Stimulated activated effector memory CD8-positive, alpha-beta T cell treated with anti-CD3 and anti-CD28 coated beads, Interleukin-12 subunit alpha, Interleukin-12 subunit beta, amount 100 ng/mL, for 72 hours (primary cell): ENCODE data around the gene GRID2IP.

Source experiments
- ATAC-seq: fragments of 150-1000 bp; cut with Tn5 transposase; 2 replicates; pipeline ENCODE4 v1.10.0; 2021
- DNase-seq, 2 donors: peaks; one replicate each; pipeline ENCODE4 v3.0.0; 2021 to 2022; ENCODE audit warnings: low spot score in 2 of 2
- H3K27ac Mint-ChIP-seq: one replicate; pipeline ENCODE4 v1.8.0; 2022; ENCODE audit warnings: mild to moderate bottlenecking, mixed read lengths
- H3K36me3 Mint-ChIP-seq: one replicate; pipeline ENCODE4 v1.8.0; 2022; ENCODE audit warnings: mild to moderate bottlenecking, mixed read lengths
- H3K4me1 Mint-ChIP-seq: one replicate; pipeline ENCODE4 v1.8.0; 2022; ENCODE audit warnings: mixed read lengths
- H3K4me3 Mint-ChIP-seq: one replicate; pipeline ENCODE4 v1.8.0; 2022; ENCODE audit warnings: mild to moderate bottlenecking, mixed read lengths
- H3K9me3 Mint-ChIP-seq: one replicate; pipeline ENCODE4 v1.8.0; 2022; ENCODE audit warnings: mixed read lengths

The GRID2IP gene

DNA sequence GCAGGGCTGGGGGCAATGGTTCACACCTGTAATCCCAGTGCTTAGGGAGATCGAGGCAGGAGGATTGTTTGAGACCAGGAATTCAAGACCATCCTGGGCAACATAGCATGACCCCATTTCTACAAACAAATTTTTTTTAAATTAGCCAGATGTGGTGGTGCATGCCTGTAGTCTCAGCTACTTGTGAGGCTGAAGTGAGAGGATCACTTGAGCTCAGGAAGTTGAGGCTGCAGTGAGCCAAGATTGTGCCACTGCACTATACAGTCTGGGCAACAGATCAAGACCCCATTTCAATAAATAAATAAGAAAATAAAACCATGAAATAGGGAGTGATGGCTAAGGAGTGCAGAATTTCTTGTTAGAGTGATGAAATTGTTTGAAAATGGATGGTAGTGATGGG is 8.9 kb downstream of the GRID2IP start:
- Mint-ChIP-seq H3K27ac (no peak overlapping the region), H3K36me3 (no peaks in the 10 kb centered on the region), H3K4me3 (no peak overlapping the region), H3K9me3 (no peaks in the 10 kb centered on the region), H3K4me1 (peaks cover 8% of the 10 kb centered on the region)
- DNase-seq (no peak), ATAC-seq (no peak)

DNA sequence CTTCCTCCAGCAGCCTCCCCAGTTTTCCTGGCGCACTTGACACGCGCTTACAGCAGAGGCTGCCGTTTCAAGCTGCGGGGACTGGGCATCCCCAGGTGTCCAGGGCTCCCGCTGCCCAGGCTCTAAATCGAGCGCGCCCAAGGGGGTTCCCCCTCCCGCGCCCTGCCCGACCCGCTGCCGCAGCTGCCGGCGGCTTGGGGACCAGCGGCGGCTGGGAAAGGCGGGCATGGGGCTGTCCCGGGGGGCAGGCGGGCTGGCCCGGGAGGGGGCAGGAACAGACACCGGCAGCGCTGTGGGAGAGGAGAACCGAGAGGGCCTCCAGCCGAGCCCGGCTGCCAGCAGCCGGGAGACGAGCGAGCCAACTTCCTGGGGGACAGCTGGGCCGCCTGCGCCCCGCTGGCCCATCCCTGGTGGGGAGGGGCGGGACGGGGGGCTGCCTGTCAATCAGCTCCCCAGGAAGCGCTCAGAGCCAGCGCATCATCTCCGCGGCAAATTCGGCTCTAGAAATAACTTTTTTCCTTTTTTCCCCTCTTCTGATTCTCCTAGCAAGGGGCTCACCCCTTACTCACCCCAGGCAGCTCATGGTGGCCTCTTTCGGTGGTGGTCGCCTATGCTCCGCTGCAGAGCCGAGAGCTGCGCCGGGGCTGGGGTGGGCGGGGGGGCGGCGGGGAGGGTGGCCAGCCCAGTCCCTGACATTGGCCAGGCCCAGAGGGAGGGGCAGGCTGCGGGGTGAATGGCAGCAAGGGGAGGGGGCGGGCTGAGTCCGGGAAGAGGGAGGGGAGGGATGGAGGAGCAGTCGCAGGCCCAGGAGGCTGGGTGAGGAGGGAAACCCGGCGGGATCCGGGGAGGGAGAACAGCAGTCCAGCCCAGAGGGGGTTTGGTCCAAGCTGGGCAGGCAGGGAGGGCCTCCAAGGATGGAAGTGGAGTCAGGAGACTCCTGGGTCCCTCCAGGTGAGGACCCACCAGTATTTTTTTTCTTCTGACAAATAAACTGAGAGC is 14.7 kb downstream of the GRID2IP start:
- Mint-ChIP-seq H3K36me3 (no peaks in the 10 kb centered on the region), H3K4me1 (peaks cover 29% of the 10 kb centered on the region), H3K27ac (no peak overlapping the region), H3K9me3 (no peaks in the 10 kb centered on the region), H3K4me3 (peak overlapping the region; percentile 38)
- no peak for DNase-seq
- peak; percentile 4 for ATAC-seq

DNA sequence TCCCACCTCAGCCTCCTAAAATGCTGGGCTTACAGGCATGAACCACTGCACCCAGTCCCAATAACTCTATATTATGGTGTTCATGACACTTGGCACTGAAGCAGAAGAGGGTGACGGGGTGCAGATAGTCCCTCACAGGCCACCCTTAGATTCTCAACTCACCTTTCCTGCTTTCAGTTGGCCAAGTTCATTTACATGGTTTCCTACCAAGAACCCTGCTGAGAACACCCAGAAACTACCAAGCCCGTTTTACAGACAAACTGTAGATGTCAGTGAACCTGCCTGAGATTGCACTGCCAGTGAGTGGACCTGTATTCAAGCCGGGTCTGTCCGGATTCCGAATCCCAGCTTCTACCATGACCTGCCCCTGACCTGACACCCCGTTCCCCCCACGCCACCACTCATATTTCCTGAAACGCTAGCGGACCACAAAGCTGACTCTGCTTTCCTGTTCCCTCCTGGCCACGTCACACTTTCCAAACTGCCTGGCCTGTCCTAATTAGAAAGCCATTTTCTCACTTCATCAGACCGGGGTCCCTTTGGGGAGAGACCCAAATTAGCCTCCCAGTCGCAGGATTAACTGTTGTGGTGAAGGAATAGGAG is 17.3 kb downstream of the GRID2IP start:
- peak; percentile 35 to 61 for DNase-seq

DNA sequence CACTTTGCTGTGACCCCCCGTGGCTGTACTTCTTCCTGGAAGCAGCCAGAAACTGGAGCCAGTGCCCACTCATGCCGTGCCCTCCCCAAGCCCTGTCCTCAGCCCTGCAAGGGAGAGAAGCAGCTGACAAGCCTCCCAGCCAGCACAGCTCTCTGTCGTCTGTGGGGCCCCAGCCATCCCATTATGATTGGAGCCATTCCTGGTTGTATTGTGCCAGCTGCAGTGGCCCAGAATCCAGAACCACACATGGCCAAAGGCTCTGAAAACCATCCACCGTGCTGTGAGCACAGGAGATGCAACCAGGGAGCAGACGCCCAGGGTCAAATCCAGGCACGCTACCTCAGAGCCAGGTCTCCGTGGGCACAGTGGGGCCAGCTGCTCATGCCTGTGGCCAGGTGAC is 18.7 kb downstream of the GRID2IP start:
- H3K4me3 Mint-ChIP-seq, result peak overlapping the region; percentile 77

More for the DNA sequence above, 17.3 kb downstream of the GRID2IP start:
- no peaks in the 10 kb centered on the region for H3K9me3 Mint-ChIP-seq
- H3K36me3 Mint-ChIP-seq, result no peaks in the 10 kb centered on the region
- H3K4me1 Mint-ChIP-seq, result peaks cover 33% of the 10 kb centered on the region
- H3K4me3 Mint-ChIP-seq, result peak overlapping the region; percentile 60
- peak; percentile 78 for ATAC-seq
- peak overlapping the region; percentile 72 for H3K27ac Mint-ChIP-seq

DNA sequence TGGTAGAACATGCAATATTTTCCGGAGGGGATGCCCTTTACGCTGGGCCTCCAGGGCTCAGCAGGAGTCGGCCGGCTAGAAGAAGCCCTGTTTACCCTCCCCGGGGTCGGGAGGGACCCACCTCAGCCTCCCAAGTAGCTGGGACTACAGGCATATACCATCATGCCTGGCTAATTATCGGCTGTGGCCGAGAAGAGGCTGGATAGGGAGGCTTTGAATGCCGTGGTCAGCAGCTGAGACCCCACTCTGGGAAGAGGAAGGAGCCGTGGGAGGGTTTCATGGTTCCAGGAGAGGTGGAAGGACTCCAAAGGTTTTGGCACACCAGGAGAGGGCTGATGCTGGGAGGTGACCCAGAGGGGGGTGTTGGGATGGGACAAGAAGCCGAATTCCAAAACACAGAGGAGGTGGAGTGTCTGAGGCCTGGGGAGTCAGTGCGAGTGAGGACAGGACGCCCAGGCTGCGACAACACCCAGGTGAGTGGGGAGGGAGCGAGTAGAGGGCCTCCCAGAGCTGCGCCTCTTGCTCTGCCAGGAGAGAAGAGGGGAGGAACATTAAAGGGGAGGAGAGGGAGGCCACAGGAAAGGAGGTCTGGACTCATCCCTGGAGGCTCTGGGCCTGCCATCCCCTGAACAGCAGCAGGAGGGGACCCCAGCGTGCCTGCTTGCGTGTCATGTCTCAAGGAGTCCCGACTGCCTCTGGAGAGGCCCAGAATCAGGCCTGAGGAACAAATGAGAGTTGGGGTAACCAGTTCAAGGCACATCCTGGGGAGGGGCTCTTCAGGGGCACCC is 19.6 kb downstream of the GRID2IP start:
- no peaks in the 10 kb centered on the region for H3K36me3 Mint-ChIP-seq

More for the DNA sequence above, 18.7 kb downstream of the GRID2IP start:
- no peak for DNase-seq
- peak overlapping the region; percentile 29 for H3K27ac Mint-ChIP-seq
- H3K36me3 Mint-ChIP-seq, result no peaks in the 10 kb centered on the region
- peaks cover 34% of the 10 kb centered on the region for H3K4me1 Mint-ChIP-seq
- no peaks in the 10 kb centered on the region for H3K9me3 Mint-ChIP-seq
- ATAC-seq, result no peak

DNA sequence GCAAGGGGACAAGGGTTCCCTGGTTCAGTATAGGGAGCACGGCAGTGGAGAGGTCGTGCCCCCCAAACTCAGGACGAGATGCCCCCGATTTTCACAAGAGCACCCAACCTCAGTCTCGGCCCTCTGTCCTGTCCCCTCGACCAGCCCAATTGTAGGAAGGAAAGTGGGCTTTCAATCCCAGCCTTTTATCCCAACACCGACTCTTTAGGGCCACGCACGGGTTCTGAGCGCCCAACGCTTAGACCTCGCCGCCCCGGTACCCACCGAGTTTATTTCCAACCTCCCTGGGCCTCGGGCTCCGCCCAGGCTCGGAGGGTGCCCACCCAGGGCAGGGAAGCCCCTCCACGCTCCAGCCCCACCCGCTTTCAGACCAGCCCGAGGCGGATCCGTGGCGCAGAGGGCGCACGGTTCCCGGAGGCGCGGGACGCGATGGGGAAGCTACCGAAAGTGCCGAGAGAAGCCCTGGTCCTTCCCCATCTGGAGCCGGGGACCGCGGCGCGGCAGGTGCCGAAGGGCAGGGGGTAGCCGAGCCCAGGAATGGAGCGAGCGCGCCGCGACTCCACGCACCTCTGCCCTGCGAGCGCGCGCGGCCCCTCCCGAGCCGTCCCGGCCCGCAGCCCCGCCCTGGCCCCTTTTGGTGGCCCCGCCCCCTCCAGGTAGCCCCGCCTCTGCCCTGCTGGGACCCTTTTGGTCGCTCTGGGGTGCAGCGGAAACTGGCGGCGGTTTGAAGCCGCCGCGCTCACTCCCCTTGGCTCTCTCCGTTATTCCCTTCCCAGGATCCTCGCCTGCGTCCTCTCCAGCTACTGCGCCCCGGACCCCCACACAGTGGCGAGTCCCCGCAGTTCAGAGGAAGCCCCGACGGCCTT is 20.4 kb downstream of the GRID2IP start:
- peak overlapping the region; percentile 70 for H3K27ac Mint-ChIP-seq
- no peaks in the 10 kb centered on the region for H3K9me3 Mint-ChIP-seq
- ATAC-seq (peak; percentile 71), DNase-seq (peak; percentile 53 to 76)
- peaks cover 42% of the 10 kb centered on the region for H3K4me1 Mint-ChIP-seq
- H3K36me3 Mint-ChIP-seq, result no peaks in the 10 kb centered on the region
- H3K4me3 Mint-ChIP-seq, result peak overlapping the region; percentile 77

More for the DNA sequence above, 19.6 kb downstream of the GRID2IP start:
- no peak for ATAC-seq
- H3K4me3 Mint-ChIP-seq, result peak overlapping the region; percentile 77
- peak overlapping the region; percentile 70 for H3K27ac Mint-ChIP-seq
- DNase-seq, result no peak
- peaks cover 42% of the 10 kb centered on the region for H3K4me1 Mint-ChIP-seq
- no peaks in the 10 kb centered on the region for H3K9me3 Mint-ChIP-seq

DNA sequence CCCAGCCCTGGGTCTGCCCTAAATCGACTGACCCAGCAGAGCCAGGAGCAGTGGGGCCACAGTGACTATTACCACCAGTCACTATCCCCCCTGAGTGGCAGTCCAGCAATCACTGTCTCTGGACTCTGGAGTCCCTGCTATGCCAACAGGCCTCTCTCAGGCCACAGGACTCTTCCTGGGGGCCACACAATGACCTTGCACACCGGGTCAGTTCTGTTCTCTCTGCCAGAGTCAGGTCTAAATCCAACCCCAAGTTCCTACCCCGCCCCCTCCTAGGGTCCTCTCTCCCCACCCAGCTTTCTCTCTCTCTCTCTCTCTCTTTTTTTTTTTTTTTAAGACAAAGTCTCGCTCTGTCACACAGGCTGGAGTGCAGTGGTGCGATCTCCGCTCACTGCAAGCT is 21.6 kb downstream of the GRID2IP start:
- no peak for ATAC-seq
- H3K9me3 Mint-ChIP-seq, result no peaks in the 10 kb centered on the region
- H3K36me3 Mint-ChIP-seq, result no peaks in the 10 kb centered on the region
- no peak overlapping the region for H3K27ac Mint-ChIP-seq
- peak overlapping the region; percentile 77 for H3K4me3 Mint-ChIP-seq
- H3K4me1 Mint-ChIP-seq, result peaks cover 34% of the 10 kb centered on the region
- no peak for DNase-seq

DNA sequence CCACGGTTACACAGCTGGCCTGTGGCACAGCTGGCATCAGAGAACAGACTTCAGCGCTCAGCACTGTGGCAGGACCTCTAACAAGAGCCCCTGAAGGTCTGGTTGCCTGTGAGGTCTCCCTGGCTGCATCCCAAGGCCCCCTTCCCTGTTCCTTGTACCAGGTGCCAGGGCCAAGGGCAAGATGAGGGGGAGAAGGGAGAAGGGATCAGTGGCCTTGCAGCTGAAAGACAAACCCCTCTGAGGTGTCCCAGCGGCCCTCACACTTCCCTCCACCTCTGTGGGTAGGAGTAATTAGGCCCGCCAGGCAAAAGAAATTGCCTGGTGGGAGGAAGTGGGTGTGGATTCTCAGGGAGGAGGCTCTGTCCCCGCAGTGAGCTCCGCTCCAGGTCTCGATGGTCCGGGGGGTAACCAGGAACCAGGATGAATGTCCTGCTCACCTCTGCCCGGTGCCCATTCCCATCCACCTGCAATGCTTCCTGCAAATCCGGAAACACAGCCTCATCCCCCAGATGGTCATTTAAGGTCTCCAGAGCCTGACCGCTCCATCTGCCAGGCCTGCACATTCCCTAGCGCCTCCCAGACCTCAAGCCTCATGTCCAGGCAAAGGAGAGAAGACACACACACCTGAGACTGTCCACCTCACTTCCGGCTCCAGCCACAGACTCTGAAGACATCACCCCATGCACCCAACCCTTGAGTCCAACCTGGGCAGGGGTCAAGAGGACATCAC is 22.7 kb downstream of the GRID2IP start:
- Mint-ChIP-seq H3K4me3 (no peak overlapping the region), H3K4me1 (peaks cover 30% of the 10 kb centered on the region), H3K9me3 (no peaks in the 10 kb centered on the region), H3K36me3 (no peaks in the 10 kb centered on the region), H3K27ac (no peak overlapping the region)
- ATAC-seq (no peak), DNase-seq (no peak)

DNA sequence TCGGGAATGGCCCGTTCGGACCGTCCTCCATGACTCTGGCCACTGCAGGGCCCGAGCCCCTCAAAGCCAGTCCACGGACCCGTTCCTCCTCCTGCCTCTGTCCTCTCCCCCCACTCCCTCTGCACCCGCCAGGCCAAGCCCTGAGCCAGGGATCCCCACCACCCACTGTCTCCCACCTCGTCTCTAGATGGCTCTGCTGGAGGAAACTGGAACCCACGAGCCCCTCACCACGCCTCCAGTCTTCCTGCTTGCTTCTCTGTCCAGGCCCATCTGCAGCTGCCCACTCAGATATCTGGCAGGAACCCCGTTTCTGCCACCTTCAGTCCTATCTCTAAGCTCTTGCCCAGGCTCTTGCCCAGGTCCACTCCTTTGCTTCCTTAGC is 24.3 kb downstream of the GRID2IP start:
- H3K27ac Mint-ChIP-seq, result no peak overlapping the region
- DNase-seq, result no peak
- H3K36me3 Mint-ChIP-seq, result no peaks in the 10 kb centered on the region
- no peak for ATAC-seq
- peaks cover 23% of the 10 kb centered on the region for H3K4me1 Mint-ChIP-seq
- peak overlapping the region; percentile 66 for H3K4me3 Mint-ChIP-seq
- no peaks in the 10 kb centered on the region for H3K9me3 Mint-ChIP-seq

DNA sequence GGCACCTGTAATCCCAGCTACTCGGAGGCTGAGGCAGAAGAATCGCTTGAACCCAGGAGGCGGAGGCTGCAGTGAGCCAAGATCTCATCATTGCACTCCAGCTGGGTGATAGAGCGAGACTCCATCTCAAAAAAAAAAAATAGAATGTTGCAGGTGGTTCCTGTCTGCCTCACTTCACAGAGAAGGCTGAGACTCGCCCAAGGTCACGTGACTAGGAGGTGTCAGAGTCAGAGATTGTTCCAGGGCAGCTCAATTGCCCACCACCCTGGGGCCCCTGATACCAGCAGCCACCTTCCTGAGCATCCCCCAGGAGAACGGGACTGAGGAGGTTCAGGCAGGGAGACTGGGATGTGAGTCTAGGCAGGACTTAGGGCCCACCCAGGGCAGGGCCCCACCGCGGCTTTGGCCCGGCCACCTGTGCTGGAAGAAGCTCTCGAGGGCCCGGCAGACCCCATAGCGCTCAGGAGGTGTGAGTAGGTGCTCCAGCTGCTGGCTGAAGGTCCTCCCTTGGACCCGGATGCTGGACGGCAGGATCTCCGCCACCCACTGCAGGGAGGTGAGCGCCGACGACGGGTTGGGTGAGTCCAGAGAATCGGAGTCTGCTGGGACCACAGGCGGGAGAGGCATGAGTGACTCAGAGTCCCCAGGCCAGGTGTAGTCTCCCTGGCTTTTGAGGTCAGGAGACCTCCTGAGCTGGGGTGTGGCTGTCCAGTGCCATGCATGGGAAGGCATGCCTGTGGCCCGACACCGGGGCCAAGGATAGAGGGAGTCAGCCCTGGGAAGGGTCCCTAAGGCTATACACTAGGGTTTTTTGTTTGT is 30.9 kb downstream of the GRID2IP start:
- no peak for DNase-seq
- Mint-ChIP-seq H3K9me3 (no peaks in the 10 kb centered on the region), H3K4me1 (peaks cover 12% of the 10 kb centered on the region), H3K27ac (no peak overlapping the region), H3K36me3 (no peaks in the 10 kb centered on the region), H3K4me3 (no peak overlapping the region)
- ATAC-seq, result no peak

DNA sequence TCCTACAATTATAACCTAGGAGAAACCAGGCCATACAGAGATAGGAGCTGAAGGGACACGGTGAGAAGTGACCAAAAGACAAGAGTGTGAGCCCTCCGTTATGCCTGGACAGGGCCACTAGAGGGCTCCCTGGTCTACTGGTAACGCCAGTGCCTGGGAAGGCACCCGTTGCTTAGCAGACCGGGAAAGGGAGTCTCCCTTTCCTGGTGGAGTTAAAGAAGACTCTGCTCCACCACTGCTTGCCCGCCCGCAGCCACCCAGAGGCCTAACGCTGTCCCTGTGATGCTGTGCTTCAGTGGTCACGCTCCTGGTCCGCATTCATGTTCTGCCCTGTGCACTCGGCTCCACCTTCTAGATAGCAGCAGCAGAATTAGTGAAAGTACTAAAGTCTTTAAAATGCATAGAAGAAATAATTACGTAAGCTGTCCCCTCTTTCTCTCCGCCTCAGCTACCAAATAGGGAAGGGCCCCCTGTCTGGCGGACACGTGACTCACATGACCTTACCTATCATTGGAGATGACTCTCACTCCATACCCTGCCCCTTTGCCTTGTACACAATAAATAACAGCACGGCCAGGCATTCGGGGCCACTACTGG is 34.8 kb downstream of the GRID2IP start:
- no peaks in the 10 kb centered on the region for H3K9me3 Mint-ChIP-seq
- ATAC-seq, result peak; percentile 74
- DNase-seq, result peak; percentile 54 to 78
- no peak overlapping the region for H3K27ac Mint-ChIP-seq
- H3K4me3 Mint-ChIP-seq, result peak overlapping the region; percentile 61
- H3K4me1 Mint-ChIP-seq, result peaks cover 7% of the 10 kb centered on the region
- H3K36me3 Mint-ChIP-seq, result no peaks in the 10 kb centered on the region

DNA sequence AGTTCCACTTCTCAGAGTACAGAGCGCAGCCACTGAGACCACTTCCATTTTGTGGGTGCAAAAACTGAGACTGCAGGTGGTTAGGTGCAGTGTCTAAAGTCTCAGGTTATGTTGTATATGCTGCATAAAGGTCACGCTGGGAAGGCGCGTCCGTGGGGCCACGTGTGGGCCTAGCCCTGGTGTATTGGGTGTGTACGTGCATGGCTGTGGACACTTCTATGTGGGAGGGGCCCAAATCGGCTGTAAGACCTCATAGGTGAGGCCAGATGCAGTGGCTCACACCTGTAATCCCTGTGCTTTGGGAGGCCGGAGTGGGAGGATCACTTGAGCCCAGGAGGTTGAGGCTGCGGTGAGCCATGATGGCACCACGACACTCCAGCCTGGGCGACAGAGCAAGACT is 37.7 kb downstream of the GRID2IP start:
- DNase-seq, result no peak
- Mint-ChIP-seq H3K36me3 (no peaks in the 10 kb centered on the region), H3K27ac (no peak overlapping the region), H3K4me1 (peaks cover 7% of the 10 kb centered on the region), H3K9me3 (no peaks in the 10 kb centered on the region), H3K4me3 (no peak overlapping the region)
- ATAC-seq, result no peak

DNA sequence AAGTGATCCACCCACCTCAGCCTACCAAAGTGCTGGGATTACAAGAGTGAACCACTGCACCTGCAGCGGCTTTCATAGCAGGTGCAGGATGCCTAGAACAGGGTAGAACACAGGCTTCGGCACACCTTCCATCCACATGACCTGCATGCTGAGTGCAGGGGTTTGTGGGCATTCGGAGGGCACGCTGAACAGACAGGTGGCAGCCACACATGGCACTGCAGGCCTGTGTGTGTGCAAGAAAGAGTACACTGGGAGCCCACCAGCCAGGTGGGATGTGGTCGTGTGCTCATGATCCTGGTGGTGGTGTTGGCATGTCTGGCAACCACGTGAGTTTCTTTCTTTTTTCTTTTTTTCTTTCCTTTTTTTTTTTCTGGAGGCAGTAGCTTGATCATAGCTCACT is 38.4 kb downstream of the GRID2IP start:
- Mint-ChIP-seq H3K27ac (no peak overlapping the region), H3K9me3 (no peaks in the 10 kb centered on the region), H3K36me3 (no peaks in the 10 kb centered on the region), H3K4me3 (no peak overlapping the region), H3K4me1 (peaks cover 7% of the 10 kb centered on the region)
- ATAC-seq (no peak), DNase-seq (no peak)
